ENCODE measurements around the gene EFTUD2. TPM values are rescaled to one million over a fixed set of nuclear protein-coding genes. Genes with fewer than 3 reads are reported as not detected.

The EFTUD2 gene
- total and polyA plus RNA-seq, 2 of the 8 experiments (the other 6 are each of a cell fraction or from before 2014, with no cell fraction given), result 118 to 195 TPM

DNA sequence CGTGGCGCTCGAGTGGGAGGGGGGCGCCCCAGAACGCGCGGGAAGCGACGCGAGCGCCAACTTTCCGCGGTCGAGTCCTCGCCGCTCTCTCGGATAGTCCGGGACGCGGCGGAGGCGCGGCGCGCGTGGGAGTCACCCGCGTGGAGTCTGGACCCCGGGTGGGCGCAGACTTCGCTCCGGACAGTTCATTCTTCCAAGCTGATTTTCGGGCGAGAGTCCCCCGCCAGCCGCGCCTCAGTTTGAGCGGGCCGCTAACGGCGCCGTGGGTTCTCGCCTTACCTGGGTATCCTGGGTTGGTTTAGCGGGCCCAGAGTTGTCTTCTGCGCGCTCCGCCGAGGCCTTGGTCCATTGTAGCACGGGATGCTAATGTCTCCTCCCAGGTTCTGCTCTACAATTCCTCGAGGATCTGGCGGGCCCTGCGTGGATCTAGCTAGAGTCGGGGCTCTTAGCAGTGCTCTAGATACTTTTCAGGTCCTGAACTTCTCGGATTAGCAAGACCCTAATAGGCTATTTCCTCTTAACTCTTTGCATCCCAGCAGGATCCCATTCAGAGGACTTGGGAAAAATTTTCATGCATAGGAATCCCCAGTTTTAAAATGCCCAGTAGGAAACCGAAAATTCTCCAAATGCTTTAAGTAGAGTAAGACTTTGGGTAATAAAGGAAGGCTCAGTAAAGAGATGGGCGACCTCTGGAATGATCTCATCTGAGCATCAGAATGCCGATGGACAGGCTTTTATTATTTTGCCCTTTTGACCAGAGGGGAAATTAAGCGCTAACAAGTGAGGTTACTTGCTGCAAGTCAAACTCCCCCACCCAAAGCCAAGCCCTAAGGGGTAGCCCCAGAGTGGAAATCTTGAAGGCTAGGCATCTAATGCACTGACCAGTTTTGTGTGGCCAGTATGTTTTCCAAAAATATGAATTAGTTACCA lies 68.6 kb downstream of the EFTUD2 start:
- Histone ChIP-seq H3K4me1 (replicated peaks in 1 of 4; ENCODE audit: control insufficient read depth in 3 of 4, insufficient read depth in 4 of 4, low read length in 3 of 4) (peaks cover 0 to 7% (median 5%) of the 10 kb centered on the region in 4 experiments; a peak in 4 of 7 replicates), H3K4ac (replicated peaks; ENCODE audit: insufficient read length, low read depth, low read length) (peak overlapping the region; percentile 81), H3K18ac (ENCODE audit: extremely low read depth, low read length) (peak overlapping the region; percentile 99), H2BK12ac (ENCODE audit: low read depth, low read length) (0 out of 2 replicates have a peak overlapping the region, but pooled peaks have one; percentile 82), H3K23me2 (ENCODE audit: low read depth, low read length) (peaks cover 4% of the 10 kb centered on the region; the same call in 1 of the 2 replicates), H3K56ac (replicated peaks; ENCODE audit: insufficient read length, low read depth, low read length) (peak overlapping the region; percentile 52), H3K4me3 (ENCODE audit: extremely low read depth in 1 of 4, insufficient read depth in 2 of 4, low read depth in 3 of 4, low read length in 4 of 4) (peak overlapping the region; percentile 79 to 97 (median 92)), H3K79me1 (ENCODE audit: low read depth, low read length) (no peaks in the 10 kb centered on the region), H3K27me3 (replicated peaks in 1 of 4; ENCODE audit: control insufficient read depth in 3 of 4, extremely low read depth in 1 of 4, insufficient read depth in 3 of 4, low read length in 3 of 4) (no peaks in the 10 kb centered on the region), H2BK5ac (ENCODE audit: low read depth, low read length) (peak overlapping the region; percentile 96), H2AFZ (ENCODE audit: low read length) (no peak overlapping the region), H3K14ac (ENCODE audit: insufficient read length) (no peak overlapping the region), H2BK120ac (replicated peaks; ENCODE audit: low read depth, low read length) (peak overlapping the region; percentile 70), H2AK5ac (ENCODE audit: low read depth, low read length) (0 out of 2 replicates have a peak overlapping the region, but pooled peaks have one; percentile 3), H3K36me3 (ENCODE audit: control insufficient read depth in 2 of 4, insufficient read depth in 4 of 4, low read length in 3 of 4) (no peaks in the 10 kb centered on the region), H2BK15ac (ENCODE audit: low read length) (peak overlapping the region; percentile 61; the same call in 1 of the 2 replicates), H4K20me1 (replicated peaks in 1 of 2; ENCODE audit: control insufficient read depth in 1 of 2, insufficient read depth in 2 of 2, low read length in 2 of 2) (peaks cover 4 to 5% of the 10 kb centered on the region in 2 experiments), H3K9me3 (ENCODE audit: insufficient read depth in 2 of 2, low read depth in 1 of 2, low read length in 1 of 2) (no peaks in the 10 kb centered on the region), H4K91ac (replicated peaks; ENCODE audit: insufficient read length, low read length) (peak overlapping the region; percentile 96), H3K23ac (ENCODE audit: insufficient read length) (no peak overlapping the region), H2BK20ac (ENCODE audit: low read length) (peak overlapping the region; percentile 29; the same call in 1 of the 2 replicates), H3K79me2 (ENCODE audit: control insufficient read depth in 1 of 2, insufficient read depth in 2 of 2, low read length in 2 of 2) (peaks cover 5 to 40% of the 10 kb centered on the region in 2 experiments), H3K9ac (replicated peaks in 1 of 4; ENCODE audit: extremely low read depth in 1 of 4, low read depth in 3 of 4, low read length in 3 of 4) (peak overlapping the region; percentile 15 to 91 (median 74)), H4K5ac (ENCODE audit: insufficient read length, low read depth, low read length) (no peak overlapping the region), H3K4me2 (ENCODE audit: insufficient read depth in 1 of 2, low read depth in 2 of 2, low read length in 2 of 2) (peak overlapping the region; percentile 51 to 70), H4K8ac (ENCODE audit: extremely low read depth, insufficient read depth, low read length) (peak overlapping the region; percentile 93; the same call in 1 of the 2 replicates), H3K27ac (ENCODE audit: low read depth, low read length) (peak overlapping the region; percentile 86)
- peak; percentile 68 for FAIRE-seq
- POLR2A ChIA-PET (ENCODE audit: partially characterized antibody), result interaction anchor here (0.6 to 5.5 kb wide), 16 partner anchors 8 to 419 kb away, joined by 3 to 58 read pairs (median 6); partner anchors contain the start of gene HIGD1B
- WGBS, 2 experiments (ENCODE audit: extremely low coverage in 1 of 2, insufficient coverage in 1 of 2, insufficient read length in 1 of 2, insufficient replicate concordance in 2 of 2, low coverage in 1 of 2, low lambda C conversion rate in 2 of 2, missing lambda C conversion rate in 1 of 2), result 1% methylated on average over 42 of the region's 58 CpGs; no CpG with 5 or more reads in 1 of the 2 experiments
- DNase-seq (ENCODE audit: low read depth in 1 of 2, low spot score in 2 of 2), result peak; percentile 67 to 72
- CTCF ChIA-PET (ENCODE audit: partially characterized antibody), result interaction anchor here (0.8 to 5.2 kb wide), 11 partner anchors 14 to 241 kb away, joined by 3 to 44 read pairs (median 8); no protein-coding TSS in a partner anchor
- 0 out of 2 replicates have a peak, but pooled peaks have one; percentile 48 for TF ChIP-seq TAF1 (IDR thresholded peaks at IDR 0.05; ENCODE audit: low read depth, low read length)
- TF ChIP-seq RBBP5 (IDR thresholded peaks at IDR 0.05; ENCODE audit: borderline replicate concordance, low read depth, low read length), result no peak; the same call in none of the 2 replicates
- peak; percentile 39; the same call in 1 of the 2 replicates for TF ChIP-seq SUZ12 (IDR thresholded peaks at IDR 0.05; ENCODE audit: low read length)
- TF ChIP-seq EP300 (IDR thresholded peaks at IDR 0.05; ENCODE audit: borderline replicate concordance in 1 of 2, low read depth in 2 of 2, low read length in 2 of 2), result no peak
- TF ChIP-seq JUND (IDR thresholded peaks at IDR 0.05; ENCODE audit: low read length), result 0 out of 2 replicates have a peak, but pooled peaks have one; percentile 10
- TF ChIP-seq SP1 (IDR thresholded peaks at IDR 0.05; ENCODE audit: low read depth, low read length), result peak; percentile 16; the same call in 1 of the 2 replicates
- peak; percentile 49; the same call in 1 of the 2 replicates for TF ChIP-seq POLR2AphosphoS5 (IDR thresholded peaks at IDR 0.05; ENCODE audit: low read depth, low read length)
- peak; percentile 35 for TF ChIP-seq KDM4A (IDR thresholded peaks at IDR 0.05; ENCODE audit: low read depth, low read length, severe bottlenecking)
- TF ChIP-seq HDAC2 (IDR thresholded peaks at IDR 0.05; ENCODE audit: borderline replicate concordance in 1 of 2, low read depth in 2 of 2, low read length in 2 of 2), result peak; percentile 88; a peak in 3 of 4 replicates
